Measurements from ENCODE around the gene ZNF747.

The ZNF747 gene

DNA sequence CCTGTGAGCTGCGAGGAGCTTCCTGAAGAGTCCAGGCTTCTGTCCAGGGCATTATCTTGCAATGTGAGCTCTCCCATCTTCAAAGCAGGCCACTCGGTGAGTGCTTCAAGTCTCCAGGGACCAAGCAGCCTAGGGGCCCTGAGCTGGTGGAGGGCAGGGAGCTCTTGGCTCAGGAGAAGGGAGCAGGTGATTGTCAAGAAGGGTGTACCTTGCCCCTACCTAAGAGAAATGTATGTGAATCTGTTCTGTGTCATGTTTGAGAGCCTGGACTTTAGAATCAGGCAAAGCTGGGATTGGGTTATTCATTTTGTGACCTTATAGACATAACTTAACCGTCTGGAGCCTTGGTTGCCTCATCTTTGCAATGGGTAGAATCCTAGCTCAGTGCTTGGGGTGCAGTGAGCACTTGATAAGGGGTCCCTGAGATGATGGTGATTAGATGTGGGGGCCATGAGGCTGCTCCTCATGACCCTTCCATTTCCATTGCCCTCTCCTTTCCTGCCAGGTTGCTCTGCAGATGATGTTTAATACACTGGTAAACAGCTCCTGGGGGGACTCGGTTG, 24.2 kb downstream of the ZNF747 start:
- DNase-seq: no peak

DNA sequence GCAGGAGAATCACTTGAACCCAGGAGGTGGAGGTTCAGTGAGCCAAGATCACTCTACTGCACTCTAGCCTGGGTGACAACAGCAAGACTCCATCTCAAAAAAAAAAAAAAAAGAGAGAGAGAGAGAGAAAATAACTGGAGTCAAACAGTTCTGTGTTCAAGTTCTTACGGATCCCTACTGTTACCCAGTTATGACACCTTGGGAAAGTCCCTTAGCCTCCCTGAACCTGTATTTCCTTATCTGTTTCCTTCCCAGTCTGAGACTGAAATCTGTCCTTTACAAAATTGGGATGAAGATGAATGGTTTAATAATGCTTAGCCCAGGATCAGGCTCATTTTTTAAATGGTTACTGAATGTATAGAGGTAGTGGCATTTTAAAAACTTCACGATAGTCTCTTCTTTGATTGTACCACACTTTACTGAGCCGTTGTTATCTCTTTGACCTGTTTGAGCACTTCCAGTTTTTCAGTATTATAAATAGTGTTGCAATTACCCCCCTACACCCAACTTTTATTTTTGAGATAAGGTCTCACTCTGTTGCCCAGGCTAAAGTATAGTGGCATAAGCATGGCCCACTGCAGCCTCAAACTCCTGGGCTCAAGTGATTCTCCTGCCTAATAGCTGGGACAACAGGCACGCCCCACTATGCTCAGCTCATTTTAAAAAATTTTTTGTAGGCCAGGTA, 25.4 kb downstream of the ZNF747 start:
- no peak for DNase-seq

DNA sequence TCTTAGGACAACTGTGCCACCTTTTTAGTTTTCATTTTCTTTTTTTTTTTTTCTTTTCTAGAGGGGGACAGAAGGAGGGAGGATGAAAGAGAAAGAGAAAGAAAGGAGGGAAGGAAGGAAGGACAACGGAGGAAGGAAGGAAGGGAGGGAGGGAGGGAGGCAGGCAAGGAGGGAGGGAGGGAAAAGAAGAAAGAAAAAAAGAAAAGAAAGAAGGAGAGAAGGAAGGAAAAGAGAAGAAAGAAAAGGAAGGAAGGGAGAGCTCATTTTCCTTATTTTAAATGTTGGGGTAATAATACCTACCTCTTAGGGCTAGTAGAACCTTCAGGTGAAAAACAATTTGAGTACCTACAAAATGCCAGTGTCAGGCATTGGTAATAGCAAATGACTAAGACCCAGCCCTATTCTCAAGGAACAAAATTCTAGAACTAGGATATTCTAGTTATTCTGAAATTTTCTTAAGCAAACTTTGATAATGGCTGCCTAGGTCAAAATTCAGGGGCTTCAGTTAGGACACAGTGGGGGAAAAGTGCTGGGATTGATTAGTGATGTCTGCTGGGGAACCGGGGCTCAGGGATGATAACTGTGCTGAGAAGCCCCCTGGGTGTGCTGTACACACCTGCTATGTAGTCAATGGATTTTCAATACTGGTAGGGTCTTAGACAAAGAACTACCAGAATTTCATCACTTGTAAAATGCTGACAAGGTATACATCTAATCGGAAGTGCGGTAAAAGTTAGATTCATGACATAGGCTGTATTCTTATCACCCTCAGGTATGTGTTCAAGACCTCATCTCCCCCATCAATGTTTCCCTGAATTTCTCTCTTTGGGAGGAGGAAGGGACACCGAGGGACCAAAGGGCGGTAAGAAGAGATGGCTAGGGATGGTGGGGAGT, 31.0 kb downstream of the ZNF747 start:
- no peak for DNase-seq

DNA sequence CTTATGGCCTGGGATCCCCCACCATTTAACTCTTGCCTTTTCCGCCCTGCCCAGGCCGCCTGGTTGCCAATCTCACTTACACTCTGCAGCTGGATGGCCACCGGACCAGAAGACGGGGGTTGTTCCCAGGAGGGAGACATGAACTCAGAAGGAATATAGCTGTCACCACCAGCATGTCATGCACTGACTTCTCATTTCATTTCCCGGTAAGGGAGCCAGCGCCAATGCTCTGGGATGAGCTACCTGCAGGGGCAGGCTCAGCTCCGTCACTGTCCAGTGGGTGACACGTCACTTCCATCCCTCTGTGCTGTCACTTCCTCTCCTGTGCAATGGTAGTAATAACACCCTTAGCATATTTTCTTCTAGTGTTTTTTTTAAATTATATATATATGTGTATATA, 35.4 kb downstream of the ZNF747 start:
- DNase-seq: no peak

DNA sequence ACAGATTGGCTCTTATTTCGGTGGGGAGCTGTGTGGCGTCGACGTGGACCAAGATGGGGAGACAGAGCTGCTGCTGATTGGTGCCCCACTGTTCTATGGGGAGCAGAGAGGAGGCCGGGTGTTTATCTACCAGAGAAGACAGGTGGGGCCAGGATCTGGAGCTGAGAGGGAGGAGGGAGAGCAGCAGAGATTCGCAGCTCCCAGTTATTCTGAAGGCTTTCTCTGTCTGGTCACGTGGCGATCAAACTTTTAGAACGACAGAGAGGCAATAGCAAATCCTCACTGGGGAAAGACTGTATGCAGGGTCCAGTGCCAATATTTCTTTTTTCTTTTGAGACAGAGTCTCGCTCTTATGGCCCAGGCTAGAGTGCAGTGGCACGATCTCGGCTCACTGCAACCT, 39.9 kb downstream of the ZNF747 start:
- no peak for DNase-seq

DNA sequence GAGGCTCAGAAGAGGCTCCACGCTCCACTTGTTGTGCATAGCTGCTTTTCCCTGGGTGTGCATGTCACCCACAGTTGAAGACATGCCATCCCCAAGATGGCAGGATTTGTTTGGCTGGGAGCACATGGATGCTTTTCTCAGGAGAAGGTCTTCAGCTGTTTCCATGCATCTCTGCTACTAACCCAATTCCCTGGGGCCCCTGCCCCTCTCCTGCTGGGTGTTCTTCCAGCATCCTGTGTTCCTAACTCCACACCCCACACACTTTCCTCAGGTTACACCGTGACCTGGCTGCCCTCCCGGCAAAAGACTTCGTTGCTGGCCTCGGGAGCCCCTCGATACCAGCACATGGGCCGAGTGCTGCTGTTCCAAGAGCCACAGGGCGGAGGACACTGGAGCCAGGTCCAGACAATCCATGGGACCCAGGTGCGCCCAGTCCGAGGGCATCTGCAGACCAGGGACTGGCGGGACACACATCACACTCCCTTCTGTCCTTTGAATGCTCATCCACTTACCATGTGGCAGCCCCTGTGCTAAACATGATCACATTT, 40.6 kb downstream of the ZNF747 start:
- DNase-seq: no peak

DNA sequence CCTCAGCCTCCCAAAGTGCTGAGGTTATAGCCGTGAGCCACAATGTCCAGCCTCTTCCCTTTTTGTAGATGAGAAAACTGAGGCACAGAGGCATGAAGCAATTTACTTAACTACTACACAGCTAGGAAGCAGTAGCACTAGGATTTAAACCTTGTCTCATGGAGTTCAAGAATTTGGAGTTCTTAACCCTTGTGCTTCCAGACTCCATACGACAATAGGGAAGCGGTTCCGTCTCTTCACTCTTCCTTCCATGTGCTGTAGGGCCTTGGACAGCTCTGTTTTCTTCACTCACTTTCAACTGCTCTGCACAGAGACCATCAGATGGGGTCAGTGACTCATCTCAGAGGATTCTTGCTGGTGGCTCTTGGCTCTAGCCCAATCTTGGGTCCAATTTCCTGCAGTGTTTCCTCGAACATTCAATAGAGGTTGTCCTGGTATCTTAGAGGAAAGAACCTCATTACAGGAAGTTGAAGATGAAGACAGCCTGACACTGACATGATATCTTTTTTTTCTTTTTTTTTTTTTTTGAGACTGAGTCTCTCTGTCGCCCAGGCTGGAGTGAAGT, 42.8 kb downstream of the ZNF747 start:
- DNase-seq: no peak

DNA sequence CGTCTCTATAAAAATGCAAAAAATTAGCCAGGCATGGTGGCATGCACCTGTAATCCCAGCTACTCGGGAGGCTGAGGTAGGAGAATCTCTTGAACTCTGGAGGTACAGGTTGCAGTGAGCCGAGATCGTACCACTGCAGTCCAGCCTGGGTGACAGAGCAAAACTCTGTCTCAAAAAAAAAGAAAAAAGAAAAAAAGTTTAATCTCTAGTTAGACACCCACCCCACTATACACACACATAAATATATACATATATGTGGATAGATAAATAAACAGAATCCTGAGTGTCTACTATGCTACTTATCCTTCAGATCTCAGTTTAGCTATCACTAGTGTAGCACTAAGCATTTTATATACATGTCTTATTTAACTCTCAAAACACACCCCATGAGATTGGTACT, 43.4 kb downstream of the ZNF747 start:
- no peak for DNase-seq

DNA sequence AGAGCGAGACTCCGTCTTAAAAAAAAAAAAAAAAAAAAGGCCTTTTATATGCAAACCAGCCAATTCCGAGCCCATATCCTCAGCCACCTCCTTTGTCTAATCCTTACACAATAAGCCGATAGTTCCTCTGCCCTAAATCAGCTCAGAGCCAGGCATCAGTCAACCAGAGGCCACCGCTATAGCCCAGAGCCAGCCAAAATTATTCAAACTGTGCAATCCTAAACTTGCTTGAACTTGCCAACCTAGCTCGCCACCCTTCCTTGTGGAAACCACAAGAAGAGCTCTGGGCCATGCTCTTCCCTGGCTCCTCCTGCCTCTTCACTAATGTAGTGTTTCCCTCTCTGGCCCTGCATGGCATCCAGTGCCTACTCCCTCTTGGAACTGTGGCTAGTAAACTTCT, 44.4 kb downstream of the ZNF747 start:
- no peak for DNase-seq

DNA sequence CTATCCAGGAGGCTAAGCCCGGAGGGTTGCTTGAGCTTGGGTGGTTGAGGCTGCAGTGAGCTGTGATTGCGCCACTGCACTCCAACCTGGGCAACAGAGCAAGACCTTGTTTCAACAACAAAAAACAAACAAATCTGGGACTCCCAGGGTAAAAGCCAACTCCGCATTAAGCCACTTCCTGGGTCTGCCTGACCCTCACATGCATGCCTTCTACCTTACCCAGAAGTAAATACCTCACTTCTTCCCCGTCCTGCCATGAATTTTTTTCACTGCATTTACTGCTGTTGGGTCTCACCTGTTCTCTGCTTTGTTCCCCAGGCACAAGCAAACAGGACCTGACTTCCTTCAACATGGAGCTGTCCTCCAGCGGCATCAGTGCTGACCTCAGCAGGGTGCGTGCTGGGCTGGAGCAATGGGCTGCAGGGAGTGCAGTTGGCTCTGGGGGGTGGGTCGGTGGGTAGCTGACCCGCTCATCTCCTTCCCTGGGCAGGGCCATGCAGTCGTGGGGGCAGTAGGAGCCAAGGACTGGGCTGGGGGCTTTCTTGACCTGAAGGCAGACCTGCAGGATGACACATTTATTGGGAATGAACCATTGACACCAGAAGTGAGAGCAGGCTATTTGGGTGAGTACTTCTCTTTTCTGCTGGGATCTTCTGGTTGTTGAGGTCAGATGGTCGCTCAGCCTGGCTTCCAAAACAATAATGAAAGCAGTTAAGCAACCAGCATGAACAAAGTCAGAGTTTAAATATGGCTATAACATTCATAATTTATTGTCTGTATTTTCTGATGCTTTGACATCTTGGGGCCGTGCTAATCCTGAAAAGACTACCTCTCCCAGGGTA, 45.7 kb downstream of the ZNF747 start:
- DNase-seq: no peak

DNA sequence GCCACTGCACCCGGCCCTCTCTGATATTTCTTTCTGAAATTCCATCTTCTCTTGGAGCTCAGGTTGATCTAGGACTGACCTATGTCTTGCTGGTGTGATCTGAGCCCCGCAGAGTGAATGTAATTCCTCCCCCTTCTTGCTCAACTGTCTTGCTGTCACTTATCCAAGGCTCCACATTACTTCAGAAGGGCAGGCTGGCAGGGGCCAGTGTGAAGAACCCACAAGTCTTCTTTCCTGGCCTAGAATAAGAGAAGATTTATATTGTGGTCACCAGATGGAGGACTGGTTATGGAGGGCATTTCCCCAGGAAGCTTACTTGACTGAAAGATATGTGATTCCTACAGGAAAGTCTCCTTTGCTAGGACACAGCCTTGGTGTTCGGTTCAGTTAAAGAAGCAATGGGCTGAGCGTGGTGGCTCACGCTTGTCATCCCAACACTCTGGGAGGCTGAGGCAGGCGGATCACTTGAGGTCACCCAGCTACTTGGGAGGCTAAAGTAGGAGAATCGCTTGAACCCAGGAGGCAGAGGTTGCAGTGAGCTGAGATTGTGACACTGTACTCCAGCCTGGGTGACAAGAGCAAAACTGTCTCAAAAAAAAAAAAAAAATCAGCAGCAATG, 48.7 kb downstream of the ZNF747 start:
- no peak for DNase-seq

DNA sequence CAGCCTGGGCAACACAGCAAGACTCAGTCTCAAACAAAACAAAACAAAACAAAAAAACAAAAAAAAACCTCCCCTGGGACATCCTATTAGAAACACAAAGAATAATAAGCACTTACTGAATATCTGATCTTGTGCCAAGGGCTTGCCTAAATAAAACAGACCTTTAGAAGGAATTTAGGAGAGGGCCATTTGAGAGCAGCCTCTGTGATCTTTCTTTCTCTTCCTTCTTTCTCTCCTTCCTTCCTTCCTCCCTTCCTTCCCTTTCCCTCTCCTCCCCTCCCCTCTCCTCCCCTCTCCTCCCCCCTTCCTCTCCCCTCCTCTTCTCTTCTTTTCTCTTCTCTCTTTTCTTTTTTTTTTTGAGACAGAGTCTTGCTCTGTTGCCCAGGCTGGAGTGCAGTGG, 49.8 kb downstream of the ZNF747 start:
- DNase-seq: no peak

DNA sequence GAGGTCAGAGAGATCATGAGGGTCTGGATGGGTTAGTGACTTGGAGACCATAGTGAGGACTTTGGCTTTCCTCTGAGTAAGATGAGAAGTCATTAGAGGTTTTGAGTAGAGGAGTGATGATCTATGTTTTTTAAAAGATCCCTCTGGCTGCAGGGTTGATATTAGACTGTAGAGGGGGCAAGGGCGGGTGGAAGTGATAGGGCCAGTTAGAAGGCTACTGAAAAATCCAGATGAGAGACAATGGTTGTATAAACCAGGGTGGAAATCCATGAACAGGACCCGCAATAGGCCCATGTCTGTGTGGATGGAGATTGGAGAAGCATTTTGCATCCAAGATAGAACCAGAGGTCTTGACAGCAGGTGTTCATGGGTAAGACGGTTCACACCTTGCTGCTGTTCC, 52.3 kb downstream of the ZNF747 start:
- no peak for DNase-seq

DNA sequence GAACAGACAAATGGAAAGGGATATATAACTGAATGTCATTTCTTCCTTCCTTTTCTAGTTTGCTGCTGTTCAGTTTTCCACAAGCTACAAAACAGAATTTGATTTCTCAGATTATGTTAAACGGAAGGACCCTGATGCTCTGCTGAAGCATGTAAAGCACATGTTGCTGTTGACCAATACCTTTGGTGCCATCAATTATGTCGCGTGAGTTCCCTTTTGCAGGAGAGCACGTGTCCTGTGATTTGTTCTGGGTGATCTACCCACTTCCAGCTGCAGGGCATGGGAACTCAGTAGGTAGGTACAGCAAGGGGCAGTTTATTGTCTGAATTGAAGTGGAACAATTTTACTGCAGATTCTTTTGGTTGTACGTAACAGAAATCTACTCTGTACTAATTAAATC, 53.3 kb downstream of the ZNF747 start:
- no peak for DNase-seq
